Breast epithelium (tissue), 3 donors: ENCODE measurements around the gene C9orf72.

Experiments
- CTCF ChIP-seq, 3 donors: fragments of 450-650 bp; IDR thresholded peaks; one replicate each; pipeline ENCODE4 v1.5.1; 2016 to 2017; ENCODE audit warnings: antibody characterized with exemption in 3 of 3, mild to moderate bottlenecking in 3 of 3, moderate library complexity in 3 of 3
- POLR2A ChIP-seq: fragments of 450-650 bp; IDR thresholded peaks from one replicate; pipeline ENCODE4 v1.6.1; 2016; ENCODE audit warnings: antibody characterized with exemption, mild to moderate bottlenecking, moderate library complexity

- TF ChIP-seq CTCF (IDR thresholded peaks at IDR 0.05) (peak in 2 of 3 donors; percentile 49 to 56), POLR2A (no peak)
These were observed 25.1 kb downstream of the C9orf72 start for GRCh38 chr9:27548055-27548741.
